A549 (cell line): Measurements from ENCODE around the gene POLR2F. TPM values are rescaled to one million over a fixed set of nuclear protein-coding genes. Genes with fewer than 3 reads are reported as not detected.

Experiments
- ATAC-seq, 2 experiments: fragments of 200-7000 bp in 1 of 2; fragments of >200 bp in 1 of 2; cut with Nextera tagmentation in 1 of 2; cut with Tn5 transposase in 1 of 2; 3 replicates each; pipeline versions ENCODE4 v1.8.0 to v1.9.1; 2018 to 2020; ENCODE audit warnings: mild to moderate bottlenecking in 1 of 2, moderate library complexity in 1 of 2
- CTCF ChIA-PET: fragments of 300-600 bp; sonication (Branson Sonifier 250); formaldehyde crosslinking; extraction: SDS; loops from one replicate; lab custom pipeline; 2021; ENCODE audit warnings: antibody characterized with exemption, inconsistent platforms; lab: Yijun Ruan, JAX
- POLR2A ChIA-PET: fragments of 350-600 bp; formaldehyde crosslinking; extraction: SDS; loops from one replicate; lab custom pipeline; 2021; ENCODE audit warnings: antibody characterized with exemption, inconsistent platforms; lab: Yijun Ruan, JAX
- DNase-seq, 2 experiments: peaks; one replicate each; pipeline versions ENCODE4 v3.0.0 to v3.0.0-alpha.2; 2011 to 2016; ENCODE audit warnings: low read depth in 1 of 2, low spot score in 1 of 2
- FAIRE-seq: peaks from 2 replicates; lab custom pipeline; 2011; peaks lifted over from hg19 to GRCh38; lab: Jason Lieb, UNC
- H3K27ac ChIP-seq, 2 experiments: fragments of >200 bp; sonication (Bioruptor Twin); formaldehyde crosslinking; 3 replicates each; pipeline ENCODE4 v1.5.1; 2016 to 2017
- H3K4me1 ChIP-seq: fragments of >200 bp; sonication (Bioruptor Twin); formaldehyde crosslinking; 3 replicates; pipeline ENCODE4 v1.6.1; 2016
- H3K4me2 ChIP-seq: fragments of >200 bp; sonication (Bioruptor Twin); formaldehyde crosslinking; 3 replicates; pipeline ENCODE4 v1.6.1; 2016
- H3K4me3 ChIP-seq: fragments of >200 bp; sonication (Bioruptor Twin); formaldehyde crosslinking; 3 replicates; pipeline ENCODE4 v1.5.1; 2016
- H3K9me3 ChIP-seq: fragments of >200 bp; sonication (Bioruptor Twin); formaldehyde crosslinking; 3 replicates; pipeline ENCODE4 v1.6.1; 2016
- BCL3 ChIP-seq: fragments of >200 bp; sonication (Bioruptor Twin); formaldehyde crosslinking; IDR thresholded peaks from 3 replicates; pipeline ENCODE4 v1.6.1; 2016
- E2F6 ChIP-seq: IDR thresholded peaks from 2 replicates; pipeline ENCODE4 v1.6.1; 2012; ENCODE audit warnings: low read depth, borderline replicate concordance
- GATA3 ChIP-seq: IDR thresholded peaks from 2 replicates; pipeline ENCODE4 v1.6.1; 2012; ENCODE audit warnings: borderline replicate concordance
- HOXB13 ChIP-seq: fragments of 250-450 bp; sonication (Bioruptor Pico); IDR thresholded peaks from 2 replicates; pipeline ENCODE4 v1.5.0; 2020; ENCODE audit warnings: low read depth, mild to moderate bottlenecking, moderate library complexity
- HOXB5 ChIP-seq: fragments of 250-450 bp; sonication (Bioruptor Pico); IDR thresholded peaks from 2 replicates; pipeline ENCODE4 v1.5.0; 2020; ENCODE audit warnings: mild to moderate bottlenecking, moderate library complexity
- JUN ChIP-seq, 2 experiments: fragments of >200 bp; sonication (Bioruptor Twin); formaldehyde crosslinking; IDR thresholded peaks; 2 replicates in 1 of 2; 3 replicates in 1 of 2; pipeline ENCODE4 v1.6.1; 2016 to 2017
- JUNB ChIP-seq: fragments of >200 bp; sonication (Bioruptor Twin); formaldehyde crosslinking; IDR thresholded peaks from 2 replicates; pipeline ENCODE4 v1.6.1; 2016
- KDM1A ChIP-seq: fragments of 200-600 bp; sonication (generic); IDR thresholded peaks from 2 replicates; pipeline ENCODE4 v1.6.1; 2016; ENCODE audit warnings: low read depth, mild to moderate bottlenecking
- NFE2L2 ChIP-seq: fragments of 150-350 bp; conservative IDR thresholded peaks from 2 replicates; pipeline ENCODE4 v1.6.1; 2014; ENCODE audit warnings: low read length
- PBX3 ChIP-seq: IDR thresholded peaks from 2 replicates; pipeline ENCODE4 v1.6.1; 2012
- PHF8 ChIP-seq: fragments of 200-600 bp; sonication (generic); IDR thresholded peaks from 2 replicates; pipeline ENCODE4 v1.6.1; 2016; ENCODE audit warnings: low read depth, mild to moderate bottlenecking, antibody characterized with exemption, moderate library complexity, borderline replicate concordance
- RARB ChIP-seq: fragments of 250-450 bp; sonication (Bioruptor Pico); IDR thresholded peaks from 2 replicates; pipeline ENCODE4 v1.8.0; 2021; ENCODE audit warnings: mild to moderate bottlenecking, moderate library complexity
- RCOR1 ChIP-seq: fragments of 150-350 bp; IDR thresholded peaks from 2 replicates; pipeline ENCODE4 v1.6.1; 2014; ENCODE audit warnings: antibody characterized with exemption, low read length, low read depth
- REST ChIP-seq: fragments of 200-600 bp; sonication (generic); IDR thresholded peaks from 2 replicates; pipeline ENCODE4 v1.6.1; 2016; ENCODE audit warnings: antibody characterized with exemption, mild to moderate bottlenecking, moderate library complexity
- RFX5 ChIP-seq: fragments of 450-650 bp; IDR thresholded peaks from 2 replicates; pipeline ENCODE4 v1.7.1; 2014; ENCODE audit warnings: antibody characterized with exemption, mild to moderate bottlenecking, moderate library complexity
- SMC3 ChIP-seq: fragments of >200 bp; sonication (Bioruptor Twin); formaldehyde crosslinking; IDR thresholded peaks from 3 replicates; pipeline ENCODE4 v1.6.1; 2018; ENCODE audit warnings: inconsistent platforms
- ZC3H11A ChIP-seq: fragments of 450-650 bp; IDR thresholded peaks from 2 replicates; pipeline ENCODE4 v1.6.1; 2014; ENCODE audit warnings: antibody characterized with exemption, mild to moderate bottlenecking
- ZFP36 ChIP-seq: fragments of 450-650 bp; IDR thresholded peaks from 2 replicates; pipeline ENCODE4 v1.6.1; 2014; ENCODE audit warnings: borderline replicate concordance; ENCODE audit not compliant: partially characterized antibody
- ZSCAN20 ChIP-seq: fragments of 250-450 bp; sonication (Bioruptor Pico); IDR thresholded peaks from 2 replicates; pipeline ENCODE4 v1.8.0; 2022; ENCODE audit warnings: mild to moderate bottlenecking, moderate library complexity
- WGBS: methylation state at CpG from one replicate; pipeline ENCODE4 v1.1.6; 2017; ENCODE audit errors: missing lambda C conversion rate; 5-methylcytosine and 5-hydroxymethylcytosine counted together
- polyA plus RNA-seq, 4 experiments: library from polyadenylated mRNA; depleted of rRNA in 3 of 4; stranded (reverse); fragments of >200 nt; fragmentation: RNase III in 1 of 4; extraction: RNeasy Plus Mini Kit Qiagen cat#74134 plus additional on column Dnase treatment in 1 of 4; gene quantifications; 2 replicates in 3 of 4; 3 replicates in 1 of 4; pipeline ENCODE4 v1.2.3, GENCODE V29; 2011 to 2017

POLR2F gene
- polyA plus RNA-seq, 2 of the 4 experiments (the other 2 are of a cell fraction), result 90.0 to 183 TPM

- TF ChIP-seq JUNB (no peak), RCOR1 (no peak), KDM1A (no peak), NFE2L2 (no peak), SMC3 (no peak), ZSCAN20 (CRISPR knock-in tag) (no peak), ZC3H11A (no peak), E2F6 (no peak)
- TF ChIP-seq, all 56 proteins: peak for 0
- 88% methylated on average over 7 of the region's 7 CpGs for WGBS
- Histone ChIP-seq H3K4me2 (no peak overlapping the region), H3K4me1 (no peaks in the 10 kb centered on the region), H3K9me3 (no peaks in the 10 kb centered on the region), H3K27ac (no peak overlapping the region), H3K4me3 (no peak overlapping the region)
- ATAC-seq (no peak), DNase-seq (no peak), FAIRE-seq (no peak)
- CTCF ChIA-PET, result no interaction called here
- POLR2A ChIA-PET, result no interaction called here
Measured at GRCh38 chr22:38012604-38013072, 59.1 kb downstream of the POLR2F start.

- TF ChIP-seq PBX3 (no peak), REST (no peak), BCL3 (no peak), RARB (CRISPR knock-in tag) (no peak)
- ATAC-seq, result no peak
- no peaks in the 10 kb centered on the region for H3K9me3 ChIP-seq
- ChIA-PET POLR2A (no interaction called here), CTCF (interaction anchor here (0.6 to 1.0 kb wide), 2 partner anchors 20 to 34 kb away, joined by 3 read pairs; no protein-coding TSS in a partner anchor)
- H3K27ac ChIP-seq, result no peak overlapping the region
- H3K4me1 ChIP-seq, result no peaks in the 10 kb centered on the region
- FAIRE-seq, result no peak
- 100% methylated on average over 1 of the region's 1 CpG for WGBS
- H3K4me2 ChIP-seq, result no peak overlapping the region
- H3K4me3 ChIP-seq, result no peak overlapping the region
- DNase-seq, result no peak
Measured at GRCh38 chr22:38014083-38014482, 60.6 kb downstream of the POLR2F start.

- peak in 1 of 2 experiments; percentile 19 for DNase-seq
- ChIA-PET POLR2A (no interaction called here), CTCF (interaction anchor here (0.9 to 1.1 kb wide), 2 partner anchors 13 to 36 kb away, joined by 3 to 5 read pairs; no protein-coding TSS in a partner anchor)
- Histone ChIP-seq H3K4me2 (no peak overlapping the region), H3K4me3 (no peak overlapping the region), H3K4me1 (no peaks in the 10 kb centered on the region), H3K9me3 (no peaks in the 10 kb centered on the region), H3K27ac (no peak overlapping the region)
- WGBS, result 89% methylated on average over 23 of the region's 33 CpGs
- no peak for ATAC-seq
- FAIRE-seq, result no peak
- TF ChIP-seq HOXB5 (CRISPR knock-in tag) (no peak), ZFP36 (no peak), BCL3 (no peak), JUN (IDR thresholded peaks at IDR 0.05) (no peak), REST (no peak), SMC3 (no peak), RFX5 (no peak), GATA3 (no peak), HOXB13 (CRISPR knock-in tag) (no peak), JUNB (no peak), PHF8 (no peak)
Measured at GRCh38 chr22:38016182-38017151, 63.0 kb downstream of the POLR2F start.
